B cell (primary cell): ENCODE data around the gene MZB1.

ENCODE experiments used
- CTCF ChIP-seq: fragments of 200-600 bp; IDR thresholded peaks from one replicate; pipeline ENCODE4 v1.8.0; 2022; ENCODE audit warnings: antibody characterized with exemption, mild to moderate bottlenecking
- EZH2 ChIP-seq: IDR thresholded peaks from 2 replicates; pipeline ENCODE4 v1.6.1; 2012; ENCODE audit warnings: borderline replicate concordance, low read depth, mild to moderate bottlenecking, moderate library complexity, low read length; ENCODE audit not compliant: insufficient read depth, poor library complexity, severe bottlenecking

- TF ChIP-seq CTCF, result peak; percentile 86
- no peak for TF ChIP-seq EZH2
Measured at GRCh38 chr5:139394123-139394653, 4.5 kb upstream of the MZB1 start.
